GM20431 (cell line): ENCODE results near the gene UBASH3A.

ENCODE experiments used
- in situ Hi-C: fragments of 300-500 bp; cut with MseI, MboI; formaldehyde crosslinking; loops from one replicate; pipeline ENCODE4 v1.15.0; 2020; ENCODE audit warnings: low sequenced_read_pairs; ENCODE audit not compliant: unreplicated experiment

UBASH3A gene

DNA sequence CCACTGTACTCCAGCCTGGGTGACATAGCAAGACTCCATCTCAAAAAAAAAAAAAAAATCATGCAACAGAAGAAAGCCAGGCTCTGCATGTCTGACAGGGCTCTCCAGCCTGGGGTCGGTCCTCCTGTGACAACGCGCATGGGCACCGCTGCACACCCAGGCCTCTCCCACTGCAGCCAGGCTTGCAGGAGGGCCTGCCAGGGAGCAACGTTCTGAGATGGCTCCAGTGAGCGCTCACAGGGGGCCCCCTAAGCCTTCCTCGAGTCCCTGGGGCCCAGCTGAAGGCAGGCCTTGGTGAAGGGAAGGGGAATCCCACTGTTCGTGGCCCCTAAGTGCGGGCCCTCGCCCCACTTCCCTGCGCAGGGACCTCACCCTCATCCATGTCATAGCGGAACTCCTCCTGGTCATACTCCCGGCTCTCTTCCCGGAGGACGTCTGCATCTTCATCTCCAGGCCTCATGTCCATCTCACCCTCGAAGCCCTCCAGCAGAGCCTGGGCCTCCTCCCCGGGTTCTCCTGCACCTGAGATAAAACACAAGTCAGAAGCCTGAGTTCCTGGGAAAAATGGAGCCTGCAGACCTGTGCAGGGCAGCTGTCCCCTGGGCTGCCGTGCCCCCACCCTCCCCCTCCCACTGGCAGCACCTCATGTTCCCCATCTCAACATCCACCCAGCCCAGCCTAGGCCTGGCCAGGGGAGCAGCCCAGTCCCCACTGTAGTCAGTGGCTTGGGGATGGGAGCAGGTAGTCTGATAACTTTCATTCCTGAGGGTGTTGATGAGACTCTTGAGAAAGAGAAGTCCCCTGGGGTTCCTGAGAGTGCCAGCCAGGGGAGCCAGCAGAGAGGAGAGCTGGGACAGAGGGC is 72.1 kb downstream of the UBASH3A start:
- in situ Hi-C loops = no loop called here

DNA sequence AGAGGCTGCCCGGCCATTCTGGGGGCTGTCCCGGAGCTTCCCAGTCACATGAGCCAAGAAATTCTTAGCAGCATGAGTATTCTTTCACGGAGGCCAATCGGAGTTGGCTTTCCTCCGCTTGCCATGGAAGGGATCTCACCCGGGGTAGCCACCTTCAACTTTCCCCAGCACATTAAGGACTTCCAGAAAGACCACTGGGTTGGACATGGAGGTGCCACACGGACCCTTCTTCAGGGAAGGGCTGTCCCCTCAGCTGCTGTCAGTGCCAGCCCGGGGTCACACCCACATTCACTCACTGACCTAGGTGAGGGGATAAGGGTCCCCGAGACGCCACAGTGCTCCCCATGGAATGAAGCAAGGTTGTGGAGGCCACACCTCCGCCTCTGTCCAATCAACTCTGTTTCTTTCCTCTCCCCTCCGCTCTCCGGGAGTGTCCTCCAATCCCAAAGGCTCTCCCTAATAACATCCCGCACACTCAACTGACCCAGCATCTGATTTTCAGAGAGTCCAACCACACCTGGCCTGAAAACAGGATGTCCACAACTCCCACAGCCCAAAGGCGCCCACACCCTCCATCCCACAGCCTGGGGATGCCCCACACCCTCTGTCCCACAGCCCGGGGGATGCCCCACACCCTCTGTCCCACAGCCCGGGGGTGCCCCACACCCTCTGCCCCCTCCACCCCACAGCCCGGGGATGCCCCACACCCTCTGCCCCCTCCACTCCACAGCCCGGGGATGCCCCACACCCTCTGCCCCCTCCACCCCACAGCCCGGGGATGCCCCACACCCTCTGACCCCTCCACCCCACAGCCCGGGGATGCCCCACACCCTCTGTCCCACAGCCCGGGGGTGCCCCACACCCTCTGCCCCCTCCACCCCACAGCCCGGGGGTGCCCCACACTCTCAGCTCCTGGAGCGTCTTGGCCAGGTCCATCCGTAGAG is 73.0 kb downstream of the UBASH3A start:
- in situ Hi-C loops = no loop called here

GRCh38 chr21:42478504-42478903 is 74.8 kb downstream of the UBASH3A start:
- in situ Hi-C loops = no loop called here

GRCh38 chr21:42479582-42479981 is 75.9 kb downstream of the UBASH3A start:
- in situ Hi-C loops = no loop called here

DNA sequence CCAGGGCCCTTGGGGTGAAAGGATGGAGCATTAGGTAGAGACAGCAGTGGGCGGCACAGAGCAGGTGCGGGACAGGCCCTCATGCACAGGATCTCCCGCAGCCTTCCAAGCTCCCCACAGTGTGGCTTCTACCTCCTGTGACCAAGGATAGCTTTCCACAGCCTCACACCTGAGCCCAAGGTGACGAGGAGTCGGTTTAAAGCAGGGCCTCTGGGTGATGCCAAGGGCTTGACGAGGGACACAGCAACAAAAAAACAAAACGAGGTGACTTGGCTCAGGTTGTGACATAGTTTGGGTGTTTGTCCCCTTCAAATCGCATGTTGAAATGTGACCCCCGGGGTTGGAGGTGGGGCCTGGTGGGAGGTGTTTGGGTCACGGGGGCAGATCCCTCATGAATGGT is 77.0 kb downstream of the UBASH3A start:
- in situ Hi-C loops = no loop called here

- in situ Hi-C loops = no loop called here
These were observed 77.5 kb downstream of the UBASH3A start for GRCh38 chr21:42481169-42481568.

DNA sequence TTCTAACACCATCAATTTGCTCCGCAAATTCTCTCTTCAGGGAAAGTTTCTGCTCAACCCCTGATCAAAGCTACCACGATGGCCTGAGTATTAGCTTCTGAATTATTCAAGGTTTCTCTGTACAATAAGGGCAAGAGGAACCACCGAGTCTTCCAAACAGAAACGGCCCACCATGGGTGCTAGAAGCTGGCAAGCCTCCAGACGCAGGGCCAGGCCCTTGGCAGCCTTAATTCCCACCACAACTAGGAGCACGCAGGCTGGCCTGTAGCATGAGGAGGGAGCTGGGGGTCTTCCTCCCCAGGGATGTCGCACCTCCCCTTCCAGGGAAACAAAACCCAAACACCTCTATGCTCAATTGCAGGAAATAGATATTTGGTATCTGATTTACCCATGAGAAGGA is 81.3 kb downstream of the UBASH3A start:
- in situ Hi-C loops = no loop called here

GRCh38 chr21:42486072-42486471 is 82.4 kb downstream of the UBASH3A start:
- in situ Hi-C loops = no loop called here

DNA sequence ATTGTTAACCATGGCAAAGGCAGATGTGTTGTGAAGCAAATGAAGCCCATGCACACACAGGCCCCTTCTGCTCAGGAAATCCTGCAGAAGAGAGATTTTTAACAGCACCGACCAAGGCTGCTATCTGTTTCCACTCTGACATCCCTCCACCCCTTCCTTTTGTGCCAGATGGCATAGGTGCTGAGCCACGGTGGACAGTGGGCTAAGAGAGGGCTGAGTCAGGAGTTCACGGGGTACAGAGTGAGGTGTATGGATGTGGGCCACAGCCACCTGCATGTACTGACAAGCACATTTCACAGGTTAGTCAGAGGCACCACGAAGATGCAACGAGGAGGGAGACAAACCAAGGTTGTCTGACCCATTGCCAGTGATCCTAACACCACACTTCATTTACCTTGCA is 82.8 kb downstream of the UBASH3A start:
- in situ Hi-C loops = no loop called here

GRCh38 chr21:42489006-42489563 is 85.4 kb downstream of the UBASH3A start:
- in situ Hi-C loops = no loop called here

DNA sequence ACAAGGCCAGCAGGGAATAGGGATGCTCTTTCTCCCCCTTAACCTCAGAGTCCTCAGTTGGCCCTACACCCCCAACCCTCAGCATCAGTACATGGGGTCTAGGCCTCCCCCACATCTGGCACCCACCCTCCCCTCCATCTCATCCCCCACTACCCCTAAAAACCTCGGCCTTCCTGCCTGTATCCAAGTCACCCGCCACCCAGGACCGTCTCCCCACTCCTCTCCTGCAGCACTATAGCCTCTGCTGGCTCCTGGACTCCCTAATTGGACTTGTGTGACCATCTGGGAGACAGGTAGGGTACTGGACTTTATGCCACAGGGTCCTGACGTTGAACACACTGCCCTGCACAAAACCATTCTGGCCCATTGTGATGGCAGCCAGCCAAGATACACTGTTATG is 86.3 kb downstream of the UBASH3A start:
- in situ Hi-C loops = no loop called here

- in situ Hi-C loops = no loop called here
These were observed 87.0 kb downstream of the UBASH3A start for GRCh38 chr21:42490720-42491119.

DNA sequence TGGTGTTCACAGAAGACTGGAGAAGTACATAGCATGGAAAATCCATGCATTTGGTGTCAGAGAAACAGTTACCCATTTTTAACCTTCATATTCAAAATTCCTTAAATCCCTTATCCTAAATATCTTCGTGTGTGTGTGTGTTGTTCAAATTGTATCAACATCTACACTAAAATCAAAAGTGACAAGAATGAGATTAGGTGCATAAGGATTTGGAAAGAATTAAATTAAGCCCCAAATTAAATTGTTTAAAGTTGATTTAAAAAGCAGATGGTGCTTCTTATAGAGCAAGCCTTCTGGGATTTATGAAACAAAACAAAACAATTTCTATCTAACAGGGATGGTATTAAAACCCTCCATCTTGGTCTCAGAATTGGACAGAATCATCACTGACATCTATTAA is 87.6 kb downstream of the UBASH3A start:
- in situ Hi-C loops = no loop called here

GRCh38 chr21:42492201-42492600 is 88.5 kb downstream of the UBASH3A start:
- in situ Hi-C loops = no loop called here

GRCh38 chr21:42493109-42494060 is 89.7 kb downstream of the UBASH3A start:
- in situ Hi-C loops = no loop called here

DNA sequence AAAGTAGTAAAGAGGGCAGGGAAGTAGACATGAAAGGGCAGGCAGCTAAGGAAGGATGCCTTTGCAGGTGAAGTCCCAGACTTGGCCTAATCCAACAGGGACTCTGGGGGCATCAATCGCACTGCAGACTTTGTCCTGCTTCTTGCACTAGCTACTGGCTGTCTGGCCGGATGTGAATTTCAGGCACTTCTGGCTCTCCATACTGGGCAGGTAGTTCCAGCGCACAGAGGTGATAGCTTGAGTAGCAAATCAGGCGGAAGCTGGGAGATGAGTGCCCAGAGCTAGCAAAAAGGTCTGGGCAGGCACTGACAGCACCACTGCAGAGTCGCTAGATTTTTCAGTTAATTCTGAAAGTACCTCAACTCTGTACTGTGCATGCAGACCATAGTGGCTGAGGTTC is 91.3 kb downstream of the UBASH3A start:
- in situ Hi-C loops = no loop called here

DNA sequence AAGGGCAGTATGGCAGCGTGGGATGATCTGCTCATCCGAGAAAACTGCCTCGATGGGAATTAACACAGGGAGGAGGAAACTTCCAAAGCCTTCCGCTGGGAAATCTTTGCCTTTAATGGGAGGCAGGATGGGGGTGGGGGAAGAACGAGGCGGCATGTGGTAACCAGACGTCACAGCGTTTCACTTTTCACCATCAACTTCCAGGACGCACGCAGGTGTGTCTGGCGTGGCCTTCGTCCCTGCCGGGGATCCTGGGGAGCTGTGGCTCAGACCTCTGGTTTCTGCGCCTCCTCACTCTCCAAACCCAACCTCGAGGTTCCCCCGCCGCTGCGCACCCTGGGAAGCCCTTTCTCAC is 92.0 kb downstream of the UBASH3A start:
- in situ Hi-C loops = no loop called here

- in situ Hi-C loops = no loop called here
These were observed 92.6 kb downstream of the UBASH3A start, which contains the start of gene RSPH1 for GRCh38 chr21:42496120-42496838. RSPH1 (minus strand) TSS chr21:42496224; CDS start chr21:42496186, 38 bp downstream.

DNA sequence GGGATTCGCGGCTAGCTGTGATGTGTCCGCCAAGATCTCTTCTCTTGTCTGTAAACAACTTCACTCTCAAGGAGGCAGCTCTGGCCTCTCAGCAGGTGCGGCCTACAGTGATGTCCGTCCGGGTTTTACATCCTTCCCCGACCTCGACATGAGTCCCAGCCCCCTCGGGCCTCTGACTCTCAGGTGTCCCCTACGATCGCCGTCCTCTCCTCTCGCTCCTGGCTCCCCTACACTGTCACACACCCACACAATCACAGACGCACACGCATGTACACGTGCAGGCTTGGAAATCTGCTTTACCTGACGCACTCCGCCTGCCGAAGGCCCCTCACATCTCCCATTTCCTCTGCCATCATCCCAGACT is 93.1 kb downstream of the UBASH3A start:
- in situ Hi-C loops = no loop called here
